Kidney epithelial cell (primary cell): ENCODE data around the gene RPS6KB2. TPM values are rescaled to one million over a fixed set of nuclear protein-coding genes. Genes with fewer than 3 reads are reported as not detected.
"Not testable (repeated sequence)": the region's sequence is repeated elsewhere in the genome, so short reads cannot be mapped to it uniquely, and the experiment has no call there.

Source experiments
- DNase-seq: peaks from one replicate; pipeline ENCODE4 v3.0.0-alpha.2; 2010; ENCODE audit warnings: low read depth
- H3K27me3 ChIP-seq: 2 replicates; pipeline ENCODE4 v1.6.0; 2011; ENCODE audit warnings: low read length; ENCODE audit not compliant: control insufficient read depth, insufficient read depth
- H3K36me3 ChIP-seq: 2 replicates; pipeline ENCODE4 v1.5.1; 2011; ENCODE audit warnings: low read length; ENCODE audit not compliant: control insufficient read depth, insufficient read depth
- H3K4me3 ChIP-seq: 2 replicates; pipeline ENCODE4 v1.5.1; 2011; ENCODE audit warnings: low read depth, mild to moderate bottlenecking, control low read depth, low read length
- total RNA-seq: library from RNA; depleted of rRNA; stranded (reverse); fragments of >200 nt; gene quantifications from 2 replicates; pipeline ENCODE4 v1.2.3, GENCODE V29; 2015
- TF ChIP-seq, protein P1 (sequence below): IDR thresholded peaks from 2 replicates; pipeline ENCODE4 v1.5.1; 2011; ENCODE audit warnings: mild to moderate bottlenecking, moderate library complexity, low read length, control low read depth, inconsistent platforms; ENCODE audit not compliant: insufficient read depth, poor library complexity, severe bottlenecking

RPS6KB2 gene
- total RNA-seq, 1 donor from 2014 or later: 64.6 TPM

DNA sequence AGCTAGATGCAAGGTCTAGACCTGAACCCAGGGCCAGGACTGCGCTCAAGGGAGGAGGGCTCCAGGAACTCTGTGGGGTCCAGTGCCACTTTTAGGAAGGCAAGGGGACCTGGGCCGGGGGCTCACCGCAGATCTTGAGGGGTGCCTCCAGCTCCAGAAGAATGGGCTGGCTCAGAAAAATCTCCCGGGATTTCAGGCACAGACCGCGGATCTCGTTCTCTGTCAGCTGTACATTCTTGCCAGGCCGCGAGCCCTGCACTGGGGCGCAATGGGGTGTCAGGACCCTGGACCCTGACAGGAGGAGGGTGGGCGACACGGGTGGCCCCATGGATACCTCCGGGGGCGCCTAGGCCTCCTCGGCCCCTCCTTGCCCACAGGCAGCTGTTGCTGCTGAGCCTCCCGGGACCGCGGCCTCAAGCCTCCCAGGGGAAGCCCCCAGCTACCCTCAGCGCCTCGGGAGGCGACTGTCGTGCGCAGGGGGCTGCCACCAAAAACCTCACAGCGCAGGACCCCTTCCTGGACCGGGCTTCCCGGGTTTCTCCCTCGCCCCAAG, 27.3 kb upstream of the RPS6KB2 start:
- H3K4me3 ChIP-seq: peak overlapping the region; percentile 98
- DNase-seq: no peak
- TF ChIP-seq, protein P1, sequence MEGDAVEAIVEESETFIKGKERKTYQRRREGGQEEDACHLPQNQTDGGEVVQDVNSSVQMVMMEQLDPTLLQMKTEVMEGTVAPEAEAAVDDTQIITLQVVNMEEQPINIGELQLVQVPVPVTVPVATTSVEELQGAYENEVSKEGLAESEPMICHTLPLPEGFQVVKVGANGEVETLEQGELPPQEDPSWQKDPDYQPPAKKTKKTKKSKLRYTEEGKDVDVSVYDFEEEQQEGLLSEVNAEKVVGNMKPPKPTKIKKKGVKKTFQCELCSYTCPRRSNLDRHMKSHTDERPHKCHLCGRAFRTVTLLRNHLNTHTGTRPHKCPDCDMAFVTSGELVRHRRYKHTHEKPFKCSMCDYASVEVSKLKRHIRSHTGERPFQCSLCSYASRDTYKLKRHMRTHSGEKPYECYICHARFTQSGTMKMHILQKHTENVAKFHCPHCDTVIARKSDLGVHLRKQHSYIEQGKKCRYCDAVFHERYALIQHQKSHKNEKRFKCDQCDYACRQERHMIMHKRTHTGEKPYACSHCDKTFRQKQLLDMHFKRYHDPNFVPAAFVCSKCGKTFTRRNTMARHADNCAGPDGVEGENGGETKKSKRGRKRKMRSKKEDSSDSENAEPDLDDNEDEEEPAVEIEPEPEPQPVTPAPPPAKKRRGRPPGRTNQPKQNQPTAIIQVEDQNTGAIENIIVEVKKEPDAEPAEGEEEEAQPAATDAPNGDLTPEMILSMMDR: no peak
- peaks cover 3% of the 10 kb centered on the region for H3K36me3 ChIP-seq
- no peaks in the 10 kb centered on the region for H3K27me3 ChIP-seq

DNA sequence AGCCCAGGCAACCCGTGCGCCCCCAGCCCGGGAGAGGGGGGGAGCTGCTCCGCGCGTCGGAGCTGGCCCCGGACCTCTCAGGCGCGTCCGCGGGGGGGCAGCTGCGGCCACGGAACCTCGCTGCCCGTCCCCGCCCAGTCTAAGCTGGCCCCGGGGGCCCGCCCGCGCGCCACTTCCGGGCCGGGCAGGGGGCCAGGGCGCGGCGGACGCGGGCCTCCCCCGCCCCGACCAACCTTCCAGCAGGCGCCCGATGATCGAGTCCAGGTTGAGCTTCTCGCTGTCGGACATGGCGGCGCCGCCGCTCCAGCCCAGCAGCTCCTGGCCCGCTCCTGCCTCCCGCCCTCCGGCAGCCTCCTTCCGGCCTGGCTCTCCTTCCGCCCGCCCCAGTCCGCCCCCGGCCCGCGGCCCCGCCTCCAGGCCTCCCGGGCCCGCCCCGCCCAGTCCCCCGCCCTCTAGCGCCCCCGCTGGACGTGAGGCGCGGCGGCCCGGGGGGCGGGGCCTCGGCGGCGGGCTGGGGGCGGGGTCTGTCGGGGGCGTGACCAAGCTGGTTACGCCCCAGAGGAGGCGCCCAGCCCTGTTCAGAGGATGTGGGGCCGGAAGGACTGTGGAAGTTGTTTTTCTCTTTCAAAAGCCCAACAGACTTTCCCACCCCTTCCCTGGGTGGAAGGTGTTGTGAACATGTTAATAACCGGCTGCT, 26.7 kb upstream of the RPS6KB2 start, which contains the start of gene PPP1CA:
Gene PPP1CA (minus strand): TSS at position 364 of the 697 bp plus-strand sequence. CDS start 76 bp downstream, at position 288.
- TF ChIP-seq, protein P1: no peak
- peak within 1 kb of the TSS; percentile 98 for H3K4me3 ChIP-seq
- no peak for DNase-seq
- H3K36me3 ChIP-seq: peaks cover 3% of the 10 kb centered on the region
- H3K27me3 ChIP-seq: no peaks in the 10 kb centered on the region

DNA sequence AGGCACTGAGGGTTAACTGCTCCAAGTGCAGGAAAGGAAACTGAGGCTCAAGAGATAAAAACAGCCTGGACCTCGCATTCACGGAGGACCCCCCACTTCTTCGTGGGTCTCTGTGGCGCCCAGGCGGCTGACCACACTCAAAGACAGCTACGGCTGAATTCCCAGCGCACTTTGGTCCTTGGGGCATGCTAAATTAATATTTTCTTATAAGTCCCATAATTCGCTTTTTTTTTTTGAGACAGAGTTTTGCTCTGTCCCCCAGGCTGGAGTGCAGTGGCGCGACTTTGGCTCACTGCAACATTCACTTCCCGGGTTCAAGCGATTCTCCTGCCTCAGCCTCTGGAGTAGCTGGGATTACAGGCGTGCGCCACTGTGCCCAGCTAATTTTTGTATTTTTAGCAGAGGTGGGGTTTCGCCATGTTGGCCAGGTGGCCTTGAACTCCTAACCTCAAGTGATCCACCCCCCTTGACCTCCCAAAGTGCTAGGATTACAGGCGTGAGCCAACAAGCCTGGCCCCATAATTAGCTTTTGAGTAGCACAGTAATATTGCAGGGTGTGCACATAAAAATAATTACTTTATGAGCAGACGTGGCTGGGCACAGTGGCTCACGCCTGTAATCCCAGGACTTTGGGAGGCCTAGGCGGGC, 26.0 kb upstream of the RPS6KB2 start:
- H3K4me3 ChIP-seq: peak overlapping the region; percentile 16
- H3K27me3 ChIP-seq, H3K36me3 ChIP-seq, DNase-seq: not testable (repeated sequence)

DNA sequence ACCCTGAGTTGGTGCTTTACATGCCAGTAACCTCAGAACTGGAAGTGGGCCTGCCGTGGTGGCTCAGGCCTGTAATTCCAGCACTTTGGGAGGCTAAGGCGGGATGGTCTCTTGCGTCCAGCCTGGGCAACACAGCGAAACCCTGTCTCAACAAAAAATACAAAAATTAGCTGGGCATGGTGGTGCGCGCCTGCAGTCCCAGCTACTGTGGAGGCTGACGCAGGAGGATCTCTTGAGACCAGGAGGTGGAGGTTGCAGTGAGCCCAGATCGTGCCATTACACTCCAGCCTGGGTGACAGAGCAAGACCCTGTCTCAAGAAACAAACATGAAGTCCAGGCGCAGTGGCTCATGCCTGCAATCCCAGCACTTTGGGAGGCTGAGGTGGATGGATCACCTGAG, 25.2 kb upstream of the RPS6KB2 start:
- DNase-seq, H3K27me3 ChIP-seq, H3K36me3 ChIP-seq, H3K4me3 ChIP-seq: not testable (repeated sequence)

DNA sequence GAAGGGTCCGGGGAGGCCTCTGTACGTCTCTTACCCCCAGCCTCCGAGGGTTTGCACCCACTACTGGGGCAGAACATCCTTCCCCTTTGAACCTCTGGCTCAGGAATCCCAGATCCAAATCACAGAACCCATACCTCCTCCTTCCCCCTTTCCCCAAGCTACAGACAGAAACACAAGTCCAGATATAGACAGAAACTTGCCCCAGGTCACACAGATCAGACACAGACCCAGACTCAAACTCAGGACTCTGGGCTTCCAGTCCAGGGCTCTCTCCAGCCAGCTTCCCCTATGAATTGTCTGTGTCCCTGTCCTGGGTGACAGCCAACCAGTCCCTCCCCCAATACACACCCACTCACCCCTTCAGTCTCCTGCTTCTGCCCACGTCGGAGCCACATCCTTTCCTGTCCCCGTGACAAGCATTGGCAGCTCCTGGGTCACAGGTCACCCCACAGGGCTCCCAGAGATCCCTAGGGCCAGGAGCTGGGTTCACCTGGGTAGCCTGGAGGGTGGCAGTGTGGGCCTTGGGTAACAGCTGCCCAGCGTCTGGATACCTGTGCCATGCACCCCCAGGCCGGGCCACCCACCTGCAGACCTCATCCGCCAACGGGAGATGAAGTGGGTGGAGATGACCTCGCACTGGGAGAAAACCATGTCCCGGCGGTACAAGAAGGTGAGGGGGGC, 23.6 kb upstream of the RPS6KB2 start:
- H3K36me3 ChIP-seq: peaks cover 2% of the 10 kb centered on the region
- no peaks in the 10 kb centered on the region for H3K27me3 ChIP-seq
- DNase-seq: no peak
- no peak overlapping the region for H3K4me3 ChIP-seq
- TF ChIP-seq, protein P1: no peak

DNA sequence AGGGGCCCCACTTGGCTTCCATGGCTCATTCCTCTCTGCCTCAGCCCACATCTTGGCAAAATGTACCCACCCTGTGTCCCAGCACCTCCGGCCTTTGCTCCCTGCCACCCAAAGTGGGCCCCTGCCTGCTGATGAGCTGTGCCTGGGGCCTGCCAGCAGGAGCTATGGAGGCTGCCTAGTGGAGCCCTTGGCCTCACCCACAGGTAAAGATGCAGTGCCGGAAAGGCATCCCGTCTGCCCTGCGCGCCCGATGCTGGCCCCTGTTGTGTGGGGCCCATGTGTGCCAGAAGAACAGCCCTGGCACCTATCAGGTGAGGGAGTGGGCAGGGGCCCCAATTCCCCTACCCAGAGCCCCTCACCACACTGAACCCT, 23.1 kb upstream of the RPS6KB2 start:
- DNase-seq: no peak
- peaks cover 2% of the 10 kb centered on the region for H3K36me3 ChIP-seq
- TF ChIP-seq, protein P1: no peak
- no peaks in the 10 kb centered on the region for H3K27me3 ChIP-seq
- H3K4me3 ChIP-seq: no peak overlapping the region
